Measurements from ENCODE around the gene CFAP65. TPM values are rescaled to one million over a fixed set of nuclear protein-coding genes. Genes with fewer than 3 reads are reported as not detected.

The CFAP65 gene
- total and polyA plus RNA-seq, 7 donors = under 0.01 to 0.10 (median under 0.01) TPM; not detected in 4

GRCh38 chr2:219042750-219043149 is 1.4 kb upstream of the CFAP65 start:
- H3K27me3 ChIP-seq = peaks cover 12 to 81% (median 34%) of the 10 kb centered on the region in 3 donors

GRCh38 chr2:219042157-219042556 is 841 bp upstream of the CFAP65 start:
- DNase-seq = no peak
- Histone ChIP-seq H3K27me3 (peaks cover 12 to 87% (median 34%) of the 10 kb centered on the region in 3 donors), H3K4me3 (no peak overlapping the region), H3K4me1 (peaks cover 0 to 8% (median 0%) of the 10 kb centered on the region in 4 donors), H3K27ac (no peak overlapping the region), H3K9me3 (no peaks in the 10 kb centered on the region), H3K36me3 (no peaks in the 10 kb centered on the region)
- TF ChIP-seq POLR2A (IDR thresholded peaks at IDR 0.05) (no peak), CTCF (IDR thresholded peaks at IDR 0.05) (no peak), POLR2AphosphoS5 (IDR thresholded peaks at IDR 0.05) (no peak), EP300 (IDR thresholded peaks at IDR 0.05) (no peak)
- WGBS, 2 donors = 85 to 87% methylated on average over 4 of the region's 4 CpGs
- intact Hi-C loops (cut with DNase I) = no loop called here

More at GRCh38 chr2:219042750-219043149, 1.4 kb upstream of the CFAP65 start:
- no peaks in the 10 kb centered on the region for H3K36me3 ChIP-seq
- peaks cover 0 to 8% (median 0%) of the 10 kb centered on the region in 4 donors for H3K4me1 ChIP-seq
- 55 to 73% methylated on average over 2 of the region's 2 CpGs for WGBS, 2 donors
- TF ChIP-seq EP300 (IDR thresholded peaks at IDR 0.05) = no peak
- no peak for TF ChIP-seq CTCF (IDR thresholded peaks at IDR 0.05)
- TF ChIP-seq POLR2A (IDR thresholded peaks at IDR 0.05) = no peak
- TF ChIP-seq POLR2AphosphoS5 (IDR thresholded peaks at IDR 0.05) = no peak
- DNase-seq = no peak
- no peak overlapping the region for H3K27ac ChIP-seq
- intact Hi-C loops (cut with DNase I) = no loop called here
- no peaks in the 10 kb centered on the region for H3K9me3 ChIP-seq
- no peak overlapping the region for H3K4me3 ChIP-seq

- no peak for DNase-seq
- intact Hi-C loops (cut with DNase I) = no loop called here
- TF ChIP-seq POLR2A (IDR thresholded peaks at IDR 0.05) = no peak
- no peak for TF ChIP-seq CTCF (IDR thresholded peaks at IDR 0.05)
- no peak for TF ChIP-seq EP300 (IDR thresholded peaks at IDR 0.05)
- TF ChIP-seq POLR2AphosphoS5 (IDR thresholded peaks at IDR 0.05) = no peak
- no peaks in the 10 kb centered on the region for H3K36me3 ChIP-seq
- H3K27ac ChIP-seq = no peak overlapping the region
- WGBS, 2 donors = 22 to 24% methylated on average over 1 of the region's 1 CpG
- peaks cover 0 to 8% (median 0%) of the 10 kb centered on the region in 4 donors for H3K4me1 ChIP-seq
- peaks cover 12 to 65% (median 31%) of the 10 kb centered on the region in 3 donors for H3K27me3 ChIP-seq
- no peak overlapping the region for H3K4me3 ChIP-seq
- no peaks in the 10 kb centered on the region for H3K9me3 ChIP-seq
Measured at GRCh38 chr2:219038600-219038999, 2.7 kb downstream of the CFAP65 start.

GRCh38 chr2:219037783-219038499 is 3.4 kb downstream of the CFAP65 start:
- peaks cover 0 to 8% (median 0%) of the 10 kb centered on the region in 4 donors for H3K4me1 ChIP-seq
- TF ChIP-seq EP300 (IDR thresholded peaks at IDR 0.05) (no peak), POLR2A (IDR thresholded peaks at IDR 0.05) (no peak), CTCF (IDR thresholded peaks at IDR 0.05) (no peak), POLR2AphosphoS5 (IDR thresholded peaks at IDR 0.05) (no peak)
- no peak overlapping the region for H3K27ac ChIP-seq
- 22 to 51% methylated on average over 8 of the region's 8 CpGs for WGBS, 2 donors
- intact Hi-C loops (cut with DNase I) = no loop called here
- peaks cover 12 to 63% (median 27%) of the 10 kb centered on the region in 3 donors for H3K27me3 ChIP-seq
- no peaks in the 10 kb centered on the region for H3K9me3 ChIP-seq
- H3K36me3 ChIP-seq = no peaks in the 10 kb centered on the region
- no peak overlapping the region for H3K4me3 ChIP-seq
- no peak for DNase-seq
